Measurements from ENCODE around the gene NINJ2.
A peak's percentile ranks its signal among the peaks of the same experiment; 100 is the strongest.
"Not testable (repeated sequence)": the region's sequence is repeated elsewhere in the genome, so short reads cannot be mapped to it uniquely, and the experiment has no call there.

The NINJ2 gene, protein sequence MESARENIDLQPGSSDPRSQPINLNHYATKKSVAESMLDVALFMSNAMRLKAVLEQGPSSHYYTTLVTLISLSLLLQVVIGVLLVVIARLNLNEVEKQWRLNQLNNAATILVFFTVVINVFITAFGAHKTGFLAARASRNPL

GRCh38 chr12:663293-663871 is at the start of gene NINJ2:
TSS of gene NINJ2 (minus strand) at chr12:663445. CDS start at chr12:663360, 85 bp downstream.
- Histone ChIP-seq H4K20me1 (no peaks in the 10 kb centered on the region), H3K9me3 (replicated peaks in 1 of 11) (no peaks in the 10 kb centered on the region), H3K4me1 (peaks cover 10 to 50% (median 28%) of the 10 kb centered on the region in 10 experiments; a peak in 19 of 20 replicates), H3K4me3 (no peak within 1 kb of the TSS), H3K36me3 (no peaks in the 10 kb centered on the region), H3K27me3 (no peaks in the 10 kb centered on the region), H3K4me2 (peak within 1 kb of the TSS; percentile 16 to 81 (median 48); a peak in 19 of 22 replicates), H3K9ac (peak within 1 kb of the TSS in 4 of 11 experiments; percentile 17 to 43 (median 35); a peak in 5 of 22 replicates), H3K27ac (peak within 1 kb of the TSS in 5 of 11 experiments; percentile 13 to 43 (median 39); a peak in 8 of 22 replicates)
- TF ChIP-seq Cebpa-rat (IDR thresholded peaks at IDR 0.05) = no peak

GRCh38 chr12:712172-712863 is 49.1 kb upstream of the NINJ2 start:
- TF ChIP-seq Cebpa-rat (IDR thresholded peaks at IDR 0.05) = no peak
- Histone ChIP-seq H3K9me3 (replicated peaks in 1 of 11) (peaks cover 0 to 6% (median 0%) of the 10 kb centered on the region in 11 experiments; a peak in 1 of 22 replicates), H3K4me2 (no peak overlapping the region), H3K27ac (no peak overlapping the region), H4K20me1 (no peaks in the 10 kb centered on the region), H3K4me3 (no peak overlapping the region), H3K36me3 (no peaks in the 10 kb centered on the region), H3K9ac (peak overlapping the region in 1 of 11 experiments; percentile 10; a peak in 1 of 22 replicates), H3K27me3 (no peaks in the 10 kb centered on the region), H3K4me1 (no peaks in the 10 kb centered on the region)

DNA sequence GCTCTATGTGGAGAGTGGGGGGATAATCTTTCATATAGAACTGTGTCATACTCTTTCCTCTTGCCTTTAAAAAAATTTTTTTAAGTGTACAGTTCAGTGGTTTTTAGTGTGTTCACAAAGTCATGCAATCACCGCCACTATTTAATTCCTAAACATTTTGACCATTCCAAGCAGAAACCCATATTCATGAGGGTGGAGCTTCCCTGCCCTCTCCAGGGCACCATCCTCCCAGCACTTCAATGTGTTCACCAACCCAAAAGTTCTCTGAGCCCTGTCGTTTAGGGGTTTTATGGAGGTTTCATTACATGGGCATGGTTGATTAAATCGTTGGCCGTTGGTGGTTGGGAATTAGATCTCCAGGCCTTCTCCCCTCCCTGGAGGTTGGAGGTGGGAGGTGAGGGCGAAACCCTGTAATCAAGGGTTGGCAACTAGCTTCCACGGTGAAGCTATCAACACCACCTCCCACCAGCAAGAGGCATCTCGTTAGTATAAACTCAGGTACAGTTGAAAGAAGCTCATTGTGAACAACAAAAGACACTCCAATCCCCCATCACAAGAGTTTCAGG is 46.3 kb upstream of the NINJ2 start:
- no peaks in the 10 kb centered on the region for H3K36me3 ChIP-seq
- no peak for TF ChIP-seq Cebpa-rat (IDR thresholded peaks at IDR 0.05)
- no peak overlapping the region for H3K4me3 ChIP-seq
- no peaks in the 10 kb centered on the region for H4K20me1 ChIP-seq
- no peak overlapping the region for H3K4me2 ChIP-seq
- peaks cover 0 to 6% (median 0%) of the 10 kb centered on the region in 11 experiments; a peak in 3 of 22 replicates for H3K9me3 ChIP-seq (replicated peaks in 1 of 11)
- no peaks in the 10 kb centered on the region for H3K27me3 ChIP-seq
- H3K27ac ChIP-seq = no peak overlapping the region
- H3K9ac ChIP-seq = no peak overlapping the region
- H3K4me1 ChIP-seq = no peaks in the 10 kb centered on the region

GRCh38 chr12:708084-708483 is 44.8 kb upstream of the NINJ2 start:
- H3K27me3 ChIP-seq, H3K4me1 ChIP-seq, H3K4me3 ChIP-seq, H3K4me2 ChIP-seq, H3K36me3 ChIP-seq, H4K20me1 ChIP-seq, H3K9ac ChIP-seq, H3K27ac ChIP-seq: not testable (repeated sequence)
- peaks cover 0 to 13% (median 0%) of the 10 kb centered on the region in 11 experiments; a peak in 6 of 22 replicates for H3K9me3 ChIP-seq (replicated peaks in 1 of 11)

GRCh38 chr12:704516-705242 is 41.4 kb upstream of the NINJ2 start:
- Histone ChIP-seq H3K27me3 (no peaks in the 10 kb centered on the region), H3K4me1 (peaks cover 0 to 21% (median 11%) of the 10 kb centered on the region in 10 experiments; a peak in 16 of 20 replicates), H3K4me3 (no peak overlapping the region), H3K4me2 (no peak overlapping the region; a peak in 1 of 22 replicates), H3K9me3 (replicated peaks in 1 of 11) (peaks cover 0 to 13% (median 0%) of the 10 kb centered on the region in 11 experiments; a peak in 6 of 22 replicates), H3K27ac (no peak overlapping the region), H3K36me3 (no peaks in the 10 kb centered on the region), H4K20me1 (no peaks in the 10 kb centered on the region), H3K9ac (no peak overlapping the region)
- no peak for TF ChIP-seq Cebpa-rat (IDR thresholded peaks at IDR 0.05)

DNA sequence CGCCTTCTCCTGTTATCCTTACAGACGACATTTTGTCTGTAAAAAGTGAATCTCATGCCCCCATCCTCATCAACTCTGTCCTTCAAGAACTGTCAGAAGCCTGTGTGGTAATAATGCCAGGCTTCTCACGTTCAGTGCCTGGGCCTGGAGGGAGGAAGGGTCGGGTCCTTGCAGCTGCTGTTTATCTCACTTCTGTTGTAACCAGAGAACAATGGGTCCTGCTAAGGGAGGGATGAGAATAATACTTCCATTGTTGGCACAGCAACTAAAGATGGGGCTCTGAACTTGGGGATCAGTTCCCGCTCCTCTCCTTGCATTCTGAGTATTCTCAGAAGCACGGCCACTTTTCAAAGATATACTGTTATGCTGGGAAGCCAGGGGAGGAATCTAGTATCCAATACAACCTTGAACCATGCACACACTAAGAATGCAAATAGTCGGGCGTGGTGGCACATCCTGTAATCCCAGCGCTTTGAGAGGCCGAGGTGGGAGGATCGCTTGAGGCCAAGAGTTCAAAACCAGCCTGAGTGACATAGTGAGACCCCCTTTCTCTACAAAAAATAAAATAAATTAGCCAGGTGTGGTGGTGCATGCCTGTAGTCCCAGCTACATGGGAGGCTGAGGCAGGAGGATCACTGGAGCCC is 38.8 kb upstream of the NINJ2 start:
- Histone ChIP-seq H3K27ac (no peak overlapping the region), H3K27me3 (no peaks in the 10 kb centered on the region), H3K9ac (no peak overlapping the region), H3K4me1 (peaks cover 0 to 39% (median 16%) of the 10 kb centered on the region in 10 experiments; a peak in 16 of 20 replicates), H3K4me3 (no peak overlapping the region), H3K4me2 (no peak overlapping the region), H3K9me3 (replicated peaks in 1 of 11) (peaks cover 13 to 29% (median 24%) of the 10 kb centered on the region in 11 experiments), H4K20me1 (no peaks in the 10 kb centered on the region), H3K36me3 (peaks cover 0 to 3% (median 0%) of the 10 kb centered on the region in 11 experiments; a peak in 1 of 22 replicates)
- no peak for TF ChIP-seq Cebpa-rat (IDR thresholded peaks at IDR 0.05)

GRCh38 chr12:700016-700415 is 36.8 kb upstream of the NINJ2 start:
- H3K4me3 ChIP-seq = no peak overlapping the region
- peak overlapping the region in 10 of 11 experiments; percentile 0 to 57 (median 24); a peak in 13 of 22 replicates for H3K4me2 ChIP-seq
- H3K27ac ChIP-seq = no peak overlapping the region
- no peaks in the 10 kb centered on the region for H4K20me1 ChIP-seq
- TF ChIP-seq Cebpa-rat (IDR thresholded peaks at IDR 0.05) = no peak
- H3K9me3 ChIP-seq (replicated peaks in 1 of 11) = peaks cover 13 to 45% (median 32%) of the 10 kb centered on the region in 11 experiments
- H3K4me1 ChIP-seq = peaks cover 0 to 47% (median 16%) of the 10 kb centered on the region in 10 experiments; a peak in 16 of 20 replicates
- peaks cover 0 to 3% (median 0%) of the 10 kb centered on the region in 11 experiments; a peak in 1 of 22 replicates for H3K36me3 ChIP-seq
- no peak overlapping the region for H3K9ac ChIP-seq
- no peaks in the 10 kb centered on the region for H3K27me3 ChIP-seq

DNA sequence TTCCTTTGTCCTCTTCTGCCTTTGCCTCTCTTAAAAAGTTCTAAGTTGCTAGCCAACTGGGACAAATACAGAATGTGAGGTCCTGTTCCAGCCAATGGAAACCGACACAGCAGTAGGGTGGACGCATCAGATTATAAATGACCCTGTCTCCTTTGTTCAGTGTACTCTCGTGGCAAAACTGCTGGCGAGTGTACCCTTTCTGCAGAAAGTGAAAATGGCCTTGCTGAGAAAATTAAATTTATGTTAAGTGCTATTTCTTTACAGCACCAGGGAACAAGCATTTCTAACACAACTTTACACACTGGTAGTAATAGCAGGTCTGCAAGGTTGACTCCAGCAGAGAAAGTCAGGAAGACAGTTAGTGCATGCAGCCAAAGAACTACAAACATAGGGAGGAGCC is 35.0 kb upstream of the NINJ2 start:
- H3K4me3 ChIP-seq, H3K4me2 ChIP-seq, H3K9ac ChIP-seq, H3K36me3 ChIP-seq, H3K27me3 ChIP-seq, H4K20me1 ChIP-seq, H3K27ac ChIP-seq: not testable (repeated sequence)
- Histone ChIP-seq H3K4me1 (peaks cover 0 to 39% (median 16%) of the 10 kb centered on the region in 10 experiments; a peak in 16 of 20 replicates), H3K9me3 (replicated peaks in 1 of 11) (peaks cover 15 to 61% (median 49%) of the 10 kb centered on the region in 11 experiments)

All from BLaER1 treated with 17β-estradiol and CSF1 and Interleukin-3, amounts not matched to agents 10 nM and 100 nM (cell line).